NCI-H446 (cell line): ENCODE measurements around the gene RNF26.
"Not testable (repeated sequence)": the region's sequence is repeated elsewhere in the genome, so short reads cannot be mapped to it uniquely, and the experiment has no call there.

ENCODE experiments used
- DNase-seq, 2 experiments: peaks; one replicate each; lab custom pipeline; 2025; lab: John Stamatoyannopoulos, UW

RNF26 gene

GRCh38 chr11:119371067-119371601 is 36.8 kb downstream of the RNF26 start:
- DNase-seq = no peak

- DNase-seq = peak; percentile 51 to 65
These were observed 37.5 kb downstream of the RNF26 start for GRCh38 chr11:119371778-119372182.

GRCh38 chr11:119372260-119373058 is 38.1 kb downstream of the RNF26 start:
- DNase-seq = peak in 1 of 2 experiments; percentile 24

- no peak for DNase-seq
These were observed 39.0 kb downstream of the RNF26 start for GRCh38 chr11:119373059-119373920.

GRCh38 chr11:119373921-119374631 is 39.7 kb downstream of the RNF26 start:
- DNase-seq = peak; percentile 76 to 85

- peak in 1 of 2 experiments; percentile 73 for DNase-seq
These were observed 40.5 kb downstream of the RNF26 start for GRCh38 chr11:119374632-119375336.

- peak; percentile 73 to 85 for DNase-seq
These were observed 41.2 kb downstream of the RNF26 start for GRCh38 chr11:119375337-119376196.

- peak; percentile 27 to 68 for DNase-seq
These were observed 42.0 kb downstream of the RNF26 start for GRCh38 chr11:119376197-119376847.

GRCh38 chr11:119377112-119377901 is 43.0 kb downstream of the RNF26 start:
- DNase-seq = no peak

- no peak for DNase-seq
These were observed 43.8 kb downstream of the RNF26 start for GRCh38 chr11:119377961-119378667.

GRCh38 chr11:119378851-119379465 is 44.6 kb downstream of the RNF26 start:
- no peak for DNase-seq

- DNase-seq = no peak
These were observed 46.0 kb downstream of the RNF26 start for GRCh38 chr11:119380160-119380826.

- DNase-seq = no peak
These were observed 46.5 kb downstream of the RNF26 start for GRCh38 chr11:119380827-119381180.

GRCh38 chr11:119381181-119381988 is 47.1 kb downstream of the RNF26 start, which contains the start of gene USP2:
USP2 (minus strand) TSS chr11:119381690; CDS start chr11:119373480, 8,210 bp downstream.
- DNase-seq = peak; percentile 92 to 97

- no peak for DNase-seq
These were observed 47.8 kb downstream of the RNF26 start for GRCh38 chr11:119382101-119382500.

GRCh38 chr11:119382513-119382912 is 48.2 kb downstream of the RNF26 start:
- DNase-seq = not testable (repeated sequence)
